ENCODE data around the gene CCL27.

DNA sequence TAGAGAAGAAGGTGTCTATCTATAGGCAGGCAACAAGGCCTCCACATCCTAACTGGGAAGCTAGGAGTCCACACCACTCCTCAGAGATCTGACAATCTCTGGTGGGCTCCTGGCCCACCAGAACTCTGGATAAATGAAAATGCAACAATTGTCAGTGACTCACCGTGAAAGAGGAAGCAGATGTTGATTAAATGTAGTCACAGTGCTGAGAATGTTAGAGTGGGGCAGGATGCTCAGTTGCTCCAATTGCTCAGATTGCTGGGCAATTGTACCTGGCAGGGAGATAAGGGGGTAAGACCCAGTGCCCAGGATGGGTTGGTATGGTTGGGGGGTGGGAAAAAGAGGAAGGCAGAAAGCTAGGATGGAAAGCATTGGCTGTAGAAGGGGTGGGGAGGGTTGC lies 24.3 kb upstream of the CCL27 start:
- TF ChIP-seq POLR2AphosphoS5 (IDR thresholded peaks at IDR 0.05) (no peak), POLR2A (IDR thresholded peaks at IDR 0.05) (no peak)
- TF ChIP-seq, protein P1, sequence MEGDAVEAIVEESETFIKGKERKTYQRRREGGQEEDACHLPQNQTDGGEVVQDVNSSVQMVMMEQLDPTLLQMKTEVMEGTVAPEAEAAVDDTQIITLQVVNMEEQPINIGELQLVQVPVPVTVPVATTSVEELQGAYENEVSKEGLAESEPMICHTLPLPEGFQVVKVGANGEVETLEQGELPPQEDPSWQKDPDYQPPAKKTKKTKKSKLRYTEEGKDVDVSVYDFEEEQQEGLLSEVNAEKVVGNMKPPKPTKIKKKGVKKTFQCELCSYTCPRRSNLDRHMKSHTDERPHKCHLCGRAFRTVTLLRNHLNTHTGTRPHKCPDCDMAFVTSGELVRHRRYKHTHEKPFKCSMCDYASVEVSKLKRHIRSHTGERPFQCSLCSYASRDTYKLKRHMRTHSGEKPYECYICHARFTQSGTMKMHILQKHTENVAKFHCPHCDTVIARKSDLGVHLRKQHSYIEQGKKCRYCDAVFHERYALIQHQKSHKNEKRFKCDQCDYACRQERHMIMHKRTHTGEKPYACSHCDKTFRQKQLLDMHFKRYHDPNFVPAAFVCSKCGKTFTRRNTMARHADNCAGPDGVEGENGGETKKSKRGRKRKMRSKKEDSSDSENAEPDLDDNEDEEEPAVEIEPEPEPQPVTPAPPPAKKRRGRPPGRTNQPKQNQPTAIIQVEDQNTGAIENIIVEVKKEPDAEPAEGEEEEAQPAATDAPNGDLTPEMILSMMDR (IDR thresholded peaks at IDR 0.05): no peak
